ENCODE data around the gene ECHDC3. TPM values are rescaled to one million over a fixed set of nuclear protein-coding genes. Genes with fewer than 3 reads are reported as not detected.
"Not testable (repeated sequence)": the region's sequence is repeated elsewhere in the genome, so short reads cannot be mapped to it uniquely, and the experiment has no call there.

The ECHDC3 gene
- total RNA-seq, 1 donor from 2014 or later: 13.3 TPM

GRCh38 chr10:11716686-11717085, 25.5 kb upstream of the ECHDC3 start:
- no peak for DNase-seq (ENCODE audit: low spot score)

- DNase-seq (ENCODE audit: low spot score): no peak
Observed at GRCh38 chr10:11719496-11720259, 22.5 kb upstream of the ECHDC3 start.

DNA sequence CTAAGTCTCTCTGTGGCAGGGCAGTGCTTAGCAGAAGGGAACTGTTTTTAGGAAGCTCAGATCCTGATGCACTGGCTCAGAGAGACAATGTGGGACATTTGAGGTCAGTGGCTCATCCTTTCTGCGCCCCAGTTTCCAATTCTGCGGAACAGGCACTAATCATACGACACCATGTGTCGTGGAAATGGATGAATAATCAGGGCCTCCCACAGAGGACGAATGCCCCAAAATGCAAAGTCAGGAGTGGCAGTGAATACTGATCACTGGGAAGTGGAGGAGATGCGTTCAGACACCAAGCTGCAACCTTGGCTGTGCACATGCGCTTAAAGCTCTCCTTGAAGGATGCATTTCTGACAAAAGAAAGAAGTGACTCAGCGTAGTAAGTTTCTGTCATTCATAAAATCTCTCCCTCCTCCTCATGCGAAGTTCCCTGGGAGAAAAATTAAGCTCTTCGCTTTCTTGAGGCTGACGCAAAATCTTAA, 21.9 kb upstream of the ECHDC3 start:
- DNase-seq (ENCODE audit: low spot score): no peak

DNA sequence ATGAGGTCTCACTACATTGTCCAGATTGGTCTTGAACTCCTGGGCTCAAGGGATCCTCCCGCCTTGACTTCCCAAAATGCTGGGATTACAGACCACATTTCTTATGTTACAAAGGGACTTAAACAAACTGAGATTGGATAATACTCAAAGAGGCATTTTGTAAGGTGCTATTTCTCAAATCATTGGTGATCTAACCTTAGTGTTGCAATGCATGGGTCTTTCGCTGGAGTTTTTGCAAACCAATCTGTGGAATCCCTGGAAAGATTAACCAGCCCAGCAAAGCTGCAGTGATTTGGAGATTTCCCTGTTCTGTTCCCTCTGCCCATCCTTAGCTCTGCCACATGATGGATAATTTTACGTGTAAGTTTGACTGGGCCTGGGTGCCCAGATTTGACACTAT, 20.4 kb upstream of the ECHDC3 start:
- no peak for DNase-seq (ENCODE audit: low spot score)

DNA sequence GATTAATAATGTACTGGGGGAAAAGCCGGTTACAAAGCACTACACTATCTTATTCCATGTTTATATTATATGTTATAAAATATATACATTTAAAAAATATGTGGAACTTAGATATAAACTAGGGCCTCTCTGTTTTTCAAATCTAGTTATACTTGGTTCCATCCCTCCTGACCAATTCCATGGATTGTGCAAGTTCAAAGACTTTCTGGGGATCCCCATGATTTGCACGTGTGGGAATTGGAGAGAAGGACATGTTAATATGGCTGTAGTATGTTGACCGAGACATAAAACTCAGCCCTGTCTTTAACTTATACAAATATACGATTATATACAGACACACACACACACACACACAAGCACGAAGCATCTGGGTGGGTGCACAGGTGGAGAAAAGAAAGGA, 18.8 kb upstream of the ECHDC3 start:
- DNase-seq (ENCODE audit: low spot score): no peak

GRCh38 chr10:11724938-11725776, 17.0 kb upstream of the ECHDC3 start:
- DNase-seq (ENCODE audit: low spot score): no peak

DNA sequence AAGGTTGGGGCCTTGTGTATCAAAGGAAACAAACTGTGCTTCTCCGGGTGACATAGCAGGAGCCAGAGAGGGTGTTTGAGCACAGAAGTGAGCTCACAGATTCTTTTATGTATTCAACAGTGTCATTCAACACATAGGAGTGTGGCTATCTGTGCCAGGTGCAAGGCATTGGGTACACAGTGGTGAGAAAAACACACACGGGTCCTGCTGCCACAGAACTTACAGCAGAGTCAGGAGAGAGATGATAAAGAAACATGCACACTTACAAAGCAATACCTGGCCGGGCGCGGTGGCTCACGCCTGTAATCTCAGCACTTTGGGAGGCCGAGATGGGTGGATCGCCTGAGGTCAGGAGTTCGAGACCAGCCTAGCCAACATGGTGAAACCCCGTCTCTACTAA, 16.3 kb upstream of the ECHDC3 start:
- DNase-seq (ENCODE audit: low spot score): no peak

DNA sequence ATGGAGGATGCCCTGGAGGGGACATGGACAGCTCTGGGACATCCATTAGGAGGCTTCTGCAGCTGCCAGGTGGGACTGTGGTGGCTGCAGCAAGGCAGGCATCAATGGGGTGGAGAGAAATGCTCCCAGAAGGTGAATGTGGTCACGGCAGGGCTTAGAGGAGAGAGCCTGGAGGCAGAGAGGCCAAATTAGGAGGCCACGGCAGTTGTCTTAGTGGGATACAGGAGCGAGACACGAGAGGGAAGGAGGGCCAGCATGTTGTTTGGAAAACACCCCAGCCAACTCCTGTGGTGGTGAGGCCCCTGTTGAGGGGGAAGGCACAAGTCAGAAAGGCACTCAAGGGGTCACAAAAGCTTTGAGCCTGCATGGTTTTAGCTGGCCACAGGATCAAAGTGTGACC, 14.6 kb upstream of the ECHDC3 start:
- no peak for DNase-seq (ENCODE audit: low spot score)

DNA sequence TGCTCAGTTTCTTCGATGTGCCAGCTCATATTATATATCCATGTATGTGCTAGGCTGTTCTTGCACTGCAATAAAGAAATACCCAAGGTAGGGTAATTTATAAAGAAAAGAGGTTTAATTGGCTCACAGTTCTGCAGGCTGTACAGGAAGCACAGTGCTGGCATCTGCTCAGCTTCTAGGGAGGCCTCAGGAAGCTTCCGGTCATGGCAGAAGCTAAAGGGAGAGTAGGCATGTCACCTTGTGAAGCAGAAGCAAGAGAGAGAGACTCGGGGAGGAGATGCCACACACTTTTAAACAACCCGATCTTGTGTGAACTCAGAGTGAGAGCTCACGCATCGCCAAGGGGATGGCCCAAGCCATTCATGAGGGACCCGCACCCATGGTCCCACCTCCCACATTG, 13.8 kb upstream of the ECHDC3 start:
- DNase-seq (ENCODE audit: low spot score): no peak

- DNase-seq (ENCODE audit: low spot score): no peak
Observed at GRCh38 chr10:11729790-11730315, 12.3 kb upstream of the ECHDC3 start.

- no peak for DNase-seq (ENCODE audit: low spot score)
Observed at GRCh38 chr10:11730779-11731178, 11.4 kb upstream of the ECHDC3 start.

- DNase-seq (ENCODE audit: low spot score): not testable (repeated sequence)
Observed at GRCh38 chr10:11736767-11737166, 5.4 kb upstream of the ECHDC3 start.

DNA sequence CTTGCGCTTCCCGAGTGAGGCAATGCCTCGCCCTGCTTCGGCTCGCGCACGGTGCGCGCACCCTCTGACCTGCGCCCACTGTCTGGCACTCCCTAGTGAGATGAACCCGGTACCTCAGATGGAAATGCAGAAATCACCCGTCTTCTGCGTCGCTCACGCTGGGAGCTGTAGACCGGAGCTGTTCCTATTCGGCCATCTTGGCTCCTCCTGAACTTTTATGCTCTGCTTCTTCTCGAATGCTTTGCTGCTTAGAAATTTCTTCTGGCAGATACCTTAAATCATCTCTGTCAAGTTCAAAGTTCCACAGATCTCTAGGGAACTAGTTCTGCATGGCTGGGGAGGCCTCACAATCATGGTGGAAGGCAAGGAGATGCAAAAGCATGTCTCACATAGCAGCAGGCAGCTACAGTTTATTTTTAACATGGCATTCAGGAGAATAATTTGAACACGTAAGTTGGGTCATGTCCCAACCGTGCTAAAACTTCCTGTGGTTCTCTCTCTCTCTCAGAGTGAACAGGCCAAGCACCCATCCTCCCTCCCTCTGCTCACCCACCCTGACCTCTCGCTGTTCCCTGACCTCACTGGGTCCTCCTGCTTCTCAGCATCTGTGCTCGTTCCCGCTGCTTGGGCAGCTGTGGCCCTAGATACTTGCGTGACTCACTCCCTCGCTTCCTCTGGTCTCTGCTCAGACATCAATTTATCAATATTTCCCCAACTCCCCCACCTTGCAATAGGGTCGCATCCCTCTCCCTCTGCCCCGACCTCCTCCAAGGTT, 4.7 kb upstream of the ECHDC3 start:
- not testable (repeated sequence) for DNase-seq (ENCODE audit: low spot score)

- DNase-seq (ENCODE audit: low spot score): no peak
Observed at GRCh38 chr10:11740907-11741306, 1.3 kb upstream of the ECHDC3 start.

DNA sequence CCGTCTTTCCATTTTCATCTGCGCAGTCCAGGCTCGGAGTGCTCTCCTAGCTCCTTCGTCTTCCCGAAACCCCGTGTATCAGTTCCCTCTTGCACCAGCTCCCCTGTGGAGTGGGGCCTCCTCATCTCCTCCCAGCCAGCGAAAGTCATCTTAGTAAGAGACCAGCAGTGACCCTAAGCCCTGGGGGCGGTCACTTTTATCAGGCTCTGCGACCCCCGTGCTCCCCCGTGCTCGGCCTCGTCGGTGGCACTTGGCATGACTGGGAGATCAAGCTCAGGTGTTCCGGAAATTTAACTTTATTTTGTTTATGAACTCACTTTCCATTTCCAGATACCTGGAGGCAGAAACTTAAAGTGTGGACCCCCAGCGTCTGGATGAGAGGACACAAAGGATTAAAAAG, 574 bp upstream of the ECHDC3 start:
- no peak for DNase-seq (ENCODE audit: low spot score)

DNA sequence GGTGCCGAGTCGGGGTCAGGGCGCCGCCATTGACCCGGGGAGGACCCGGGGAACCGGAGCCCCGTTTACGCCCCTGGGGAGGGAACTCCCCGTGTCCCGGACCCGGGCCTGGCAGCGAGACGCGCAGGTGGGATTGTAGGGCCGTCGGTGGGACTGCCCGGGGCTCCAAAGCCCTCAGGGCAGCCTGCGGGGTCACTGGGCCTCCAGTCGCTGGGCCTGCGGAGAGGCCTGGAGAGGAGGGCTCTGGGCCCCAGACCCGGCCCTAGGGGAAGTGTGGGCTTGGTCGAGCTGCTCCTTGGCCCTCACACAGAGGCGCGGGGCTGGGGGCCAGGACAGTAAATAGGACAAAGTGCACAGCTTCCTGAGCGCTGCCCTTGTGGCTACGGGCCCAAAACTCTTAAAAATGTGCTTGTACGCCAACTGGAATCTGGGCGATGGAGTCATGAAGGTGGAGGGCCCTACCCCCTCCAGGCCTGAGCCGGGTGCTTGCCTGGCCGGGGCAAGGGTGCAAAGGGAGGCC, 657 bp downstream of the ECHDC3 start:
- DNase-seq (ENCODE audit: low spot score): no peak

GRCh38 chr10:11743461-11744338, 1.5 kb downstream of the ECHDC3 start:
- DNase-seq (ENCODE audit: low spot score): no peak

DNA sequence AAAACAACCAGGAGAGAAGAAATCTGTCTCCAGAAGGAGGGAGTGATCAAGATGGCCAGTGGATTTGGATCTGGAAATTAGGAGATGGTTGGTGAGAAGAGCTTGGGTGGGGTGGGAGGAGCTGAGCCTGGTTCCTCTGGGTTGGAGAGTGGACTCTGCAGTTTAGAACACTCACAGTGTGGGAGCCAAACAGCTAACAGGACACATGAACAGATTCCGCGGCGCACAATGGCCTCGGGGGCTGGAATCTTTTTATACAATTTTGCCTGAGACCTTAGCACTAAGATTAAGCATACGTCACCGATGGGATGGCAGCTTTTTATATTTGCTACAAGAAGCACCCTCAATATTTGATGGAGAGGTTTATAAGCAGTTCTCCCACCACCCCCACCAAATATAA, 2.9 kb downstream of the ECHDC3 start:
- no peak for DNase-seq (ENCODE audit: low spot score)

- DNase-seq (ENCODE audit: low spot score): no peak
Observed at GRCh38 chr10:11746883-11747539, 4.8 kb downstream of the ECHDC3 start.

- DNase-seq (ENCODE audit: low spot score): no peak
Observed at GRCh38 chr10:11748866-11749265, 6.7 kb downstream of the ECHDC3 start.
